Islet precursor cell (in vitro differentiated cells): ENCODE measurements around the gene ZMYM4.

ENCODE experiments used
- DNase-seq: peaks from one replicate; pipeline ENCODE4 v3.0.0-alpha.2; 2018

Gene ZMYM4

GRCh38 chr1:35278886-35279554 is 10.5 kb downstream of the ZMYM4 start:
- DNase-seq, result no peak

- no peak for DNase-seq
Observed at GRCh38 chr1:35279555-35279904, 11.0 kb downstream of the ZMYM4 start.

GRCh38 chr1:35280006-35280405 is 11.5 kb downstream of the ZMYM4 start:
- DNase-seq, result no peak

GRCh38 chr1:35281565-35281964 is 13.1 kb downstream of the ZMYM4 start:
- DNase-seq, result no peak

- DNase-seq, result no peak
Observed at GRCh38 chr1:35282172-35282571, 13.7 kb downstream of the ZMYM4 start.

- DNase-seq, result no peak
Observed at GRCh38 chr1:35284852-35285251, 16.3 kb downstream of the ZMYM4 start.

- no peak for DNase-seq
Observed at GRCh38 chr1:35285771-35286606, 17.5 kb downstream of the ZMYM4 start.

- DNase-seq, result no peak
Observed at GRCh38 chr1:35287807-35288640, 19.5 kb downstream of the ZMYM4 start.

GRCh38 chr1:35288761-35289160 is 20.3 kb downstream of the ZMYM4 start:
- DNase-seq, result no peak

- no peak for DNase-seq
Observed at GRCh38 chr1:35290452-35290851, 21.9 kb downstream of the ZMYM4 start.

- no peak for DNase-seq
Observed at GRCh38 chr1:35294809-35295208, 26.3 kb downstream of the ZMYM4 start.

GRCh38 chr1:35297886-35298285 is 29.4 kb downstream of the ZMYM4 start:
- no peak for DNase-seq

- DNase-seq, result peak; percentile 62
Observed at GRCh38 chr1:35298464-35298863, 30.0 kb downstream of the ZMYM4 start.

- DNase-seq, result no peak
Observed at GRCh38 chr1:35300376-35300775, 31.9 kb downstream of the ZMYM4 start.

GRCh38 chr1:35301674-35302392 is 33.3 kb downstream of the ZMYM4 start:
- no peak for DNase-seq

GRCh38 chr1:35305383-35305782 is 36.9 kb downstream of the ZMYM4 start:
- no peak for DNase-seq

- no peak for DNase-seq
Observed at GRCh38 chr1:35315649-35316048, 47.1 kb downstream of the ZMYM4 start.

- DNase-seq, result no peak
Observed at GRCh38 chr1:35316264-35316663, 47.8 kb downstream of the ZMYM4 start.

- DNase-seq, result no peak
Observed at GRCh38 chr1:35319988-35320713, 51.6 kb downstream of the ZMYM4 start.

GRCh38 chr1:35320937-35321336 is 52.4 kb downstream of the ZMYM4 start:
- DNase-seq, result no peak

- DNase-seq, result no peak
Observed at GRCh38 chr1:35324486-35324885, 56.0 kb downstream of the ZMYM4 start.

- DNase-seq, result no peak
Observed at GRCh38 chr1:35326246-35326866, 57.8 kb downstream of the ZMYM4 start.
